Uterus (tissue), 4 donors: Measurements from ENCODE around the gene GABARAP. TPM values are rescaled to one million over a fixed set of nuclear protein-coding genes. Genes with fewer than 3 reads are reported as not detected.

Source experiments
- DNase-seq, 2 donors: peaks; one replicate each; pipeline ENCODE4 v3.0.0-alpha.2; 2019 to 2020
- H3K27ac ChIP-seq, 2 donors: fragments of 200-600 bp; sonication (generic); 1 replicate in 1 of 2; 2 replicates in 1 of 2; pipeline ENCODE4 v1.5.1; 2016 to 2018
- H3K27me3 ChIP-seq, 2 donors: fragments of 200-600 bp; sonication (generic); one replicate each; pipeline ENCODE4 v1.5.1; 2018 to 2019; ENCODE audit warnings: control low read depth in 1 of 2
- H3K36me3 ChIP-seq, 2 donors: fragments of 200-600 bp; sonication (generic); one replicate each; pipeline ENCODE4 v1.5.1; 2019; ENCODE audit warnings: control low read depth in 1 of 2
- H3K4me1 ChIP-seq, 2 donors: fragments of 200-600 bp; sonication (generic); one replicate each; pipeline ENCODE4 v1.5.1; 2018 to 2019; ENCODE audit warnings: control low read depth in 1 of 2
- H3K4me3 ChIP-seq, 2 donors: fragments of 200-600 bp; sonication (generic); 1 replicate in 1 of 2; 2 replicates in 1 of 2; pipeline ENCODE4 v1.5.1; 2018 to 2019; ENCODE audit warnings: mild to moderate bottlenecking in 1 of 2
- H3K9me3 ChIP-seq, 2 donors: fragments of 200-600 bp; sonication (generic); one replicate each; pipeline ENCODE4 v1.5.1; 2019; ENCODE audit warnings: control low read depth in 1 of 2
- CTCF ChIP-seq, 4 experiments: fragments of 200-600 bp in 2 of 4; fragments of 450-650 bp in 2 of 4; sonication (generic) in 2 of 4; IDR thresholded peaks; one replicate each; pipeline ENCODE4 v1.5.1; 2016 to 2019; ENCODE audit warnings: antibody characterized with exemption in 4 of 4, mild to moderate bottlenecking in 2 of 4, moderate library complexity in 1 of 4
- POLR2A ChIP-seq, 2 donors: fragments of 450-650 bp; IDR thresholded peaks; one replicate each; pipeline ENCODE4 v1.6.1; 2016; ENCODE audit warnings: antibody characterized with exemption in 2 of 2, mild to moderate bottlenecking in 1 of 2, moderate library complexity in 1 of 2
- intact Hi-C: fragments of 100-400 bp; cut with DNase I; formaldehyde crosslinking; loops from one replicate; pipeline ENCODE4 v1.15.1; 2023; ENCODE audit warnings: low total_unique reads
- total RNA-seq, 4 donors: library from RNA; depleted of rRNA in 3 of 4; stranded (reverse); fragments of >200 nt in 3 of 4; gene quantifications; one replicate each; pipeline versions ENCODE4 v1.1.0 to v1.2.4, GENCODE V29; 2014 to 2023
- donor health status: DM: yes; HTN: yes; CAD: no.

The GABARAP gene
- total RNA-seq, 4 donors from 2014 or later: 220 to 467 (median 366) TPM

GRCh38 chr17:7208754-7209460, 33.3 kb downstream of the GABARAP start:
- Histone ChIP-seq H3K27me3 (no peaks in the 10 kb centered on the region), H3K4me3 (no peak overlapping the region), H3K27ac (no peak overlapping the region), H3K4me1 (peaks cover 0 to 17% of the 10 kb centered on the region in 2 donors), H3K36me3 (no peaks in the 10 kb centered on the region), H3K9me3 (no peaks in the 10 kb centered on the region)
- no peak for TF ChIP-seq POLR2A (IDR thresholded peaks at IDR 0.05)
- TF ChIP-seq CTCF (IDR thresholded peaks at IDR 0.05): no peak
- no peak for DNase-seq
- intact Hi-C loops: no loop called here

- intact Hi-C loops: no loop called here
- Histone ChIP-seq H3K27ac (peak overlapping the region; percentile 80 to 84), H3K27me3 (no peaks in the 10 kb centered on the region), H3K36me3 (no peaks in the 10 kb centered on the region), H3K4me3 (no peak overlapping the region), H3K4me1 (peaks cover 0 to 12% of the 10 kb centered on the region in 2 donors), H3K9me3 (no peaks in the 10 kb centered on the region)
- TF ChIP-seq POLR2A (IDR thresholded peaks at IDR 0.05) (no peak), CTCF (IDR thresholded peaks at IDR 0.05) (no peak)
- DNase-seq: no peak
Observed at GRCh38 chr17:7208027-7208571, 34.1 kb downstream of the GABARAP start.

- intact Hi-C loops: no loop called here
- TF ChIP-seq CTCF (IDR thresholded peaks at IDR 0.05): no peak
- Histone ChIP-seq H3K9me3 (no peaks in the 10 kb centered on the region), H3K36me3 (no peaks in the 10 kb centered on the region), H3K4me3 (no peak overlapping the region), H3K4me1 (peaks cover 0 to 12% of the 10 kb centered on the region in 2 donors), H3K27me3 (no peaks in the 10 kb centered on the region), H3K27ac (peak overlapping the region; percentile 80 to 84)
- peak; percentile 73 to 77 for DNase-seq
Observed at GRCh38 chr17:7207120-7208001, 34.9 kb downstream of the GABARAP start.

- H3K27ac ChIP-seq: peak overlapping the region; percentile 80 to 84
- H3K27me3 ChIP-seq: no peaks in the 10 kb centered on the region
- TF ChIP-seq POLR2A (IDR thresholded peaks at IDR 0.05) (no peak), CTCF (IDR thresholded peaks at IDR 0.05) (no peak)
- no peaks in the 10 kb centered on the region for H3K9me3 ChIP-seq
- intact Hi-C loops: no loop called here
- no peaks in the 10 kb centered on the region for H3K36me3 ChIP-seq
- peaks cover 0 to 12% of the 10 kb centered on the region in 2 donors for H3K4me1 ChIP-seq
- peak overlapping the region; percentile 42 to 54 for H3K4me3 ChIP-seq
- DNase-seq: no peak
Observed at GRCh38 chr17:7205561-7205960, 36.7 kb downstream of the GABARAP start.
